HG03095 (cell line): Measurements from ENCODE around the gene SLC4A4.
"Not testable (repeated sequence)": the region's sequence is repeated elsewhere in the genome, so short reads cannot be mapped to it uniquely, and the experiment has no call there.

ENCODE experiments used
- ATAC-seq: cut with Tn5 transposase; IDR thresholded peaks from one replicate; pipeline ENCODE4 v1.9.1; 2021; ENCODE audit warnings: moderate library complexity; ENCODE audit not compliant: unreplicated experiment

The SLC4A4 gene

DNA sequence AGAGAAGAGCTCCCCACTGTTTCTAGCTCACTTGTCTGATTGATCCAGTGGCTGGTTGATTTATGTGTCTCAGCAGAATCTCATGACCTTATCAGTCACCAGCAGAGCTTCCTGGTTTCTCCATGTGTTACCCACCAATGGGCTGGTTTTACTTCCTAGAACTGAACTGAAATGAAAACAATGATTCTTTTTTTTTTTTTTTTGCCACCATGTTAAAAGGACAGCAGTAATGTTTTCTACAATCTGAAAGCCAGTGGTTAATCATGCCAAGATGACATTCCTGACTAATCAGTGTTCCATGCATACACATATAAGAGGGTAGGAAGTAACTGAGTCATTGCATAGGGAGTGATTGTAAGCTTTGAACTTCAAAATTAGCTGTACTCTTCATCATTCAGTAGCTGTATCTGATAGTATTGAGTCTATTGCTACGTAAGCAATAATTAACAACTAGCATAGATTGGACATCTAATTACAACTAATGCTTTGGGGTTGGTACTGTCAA, 67.7 kb downstream of the SLC4A4 start:
- no peak for ATAC-seq

DNA sequence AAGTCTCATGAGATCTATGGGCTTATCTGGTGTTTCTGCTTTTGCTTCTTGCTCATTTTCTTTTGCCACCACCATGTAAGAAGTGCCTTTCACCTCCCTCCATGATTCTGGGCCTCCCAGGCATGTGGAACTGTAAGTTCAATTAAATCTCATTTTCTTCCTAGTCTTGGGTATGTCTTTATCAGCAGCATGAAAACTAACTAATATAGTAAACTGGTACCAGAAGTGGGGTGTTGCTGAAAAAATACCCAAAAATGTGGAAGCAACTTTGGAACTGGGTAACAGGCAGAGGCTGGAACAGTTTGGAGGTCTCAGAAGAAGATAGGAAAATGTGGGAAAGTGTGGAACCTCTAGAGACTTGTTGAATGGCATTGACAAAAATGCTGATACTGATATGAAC, 70.1 kb downstream of the SLC4A4 start:
- ATAC-seq, result not testable (repeated sequence)

DNA sequence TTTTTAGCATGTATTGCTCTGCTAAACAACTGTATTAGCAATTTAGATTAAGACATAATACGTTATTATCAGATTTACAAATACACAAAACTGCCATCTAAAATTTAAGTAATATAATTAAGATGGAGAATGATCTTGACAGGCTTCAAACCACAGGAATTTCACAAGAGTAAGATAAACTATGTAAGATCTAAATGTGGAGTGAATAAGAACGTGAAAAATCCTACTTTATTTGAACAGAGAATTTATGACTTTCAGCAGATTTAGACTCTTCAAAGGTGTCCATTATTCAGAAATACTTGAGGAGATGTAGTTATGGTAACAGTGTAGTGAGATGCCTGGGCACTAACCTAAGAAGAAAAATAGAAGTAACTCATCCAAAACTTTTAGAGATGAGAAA, 73.2 kb downstream of the SLC4A4 start:
- ATAC-seq, result no peak

GRCh38 chr4:71415491-71415890, 76.7 kb downstream of the SLC4A4 start:
- no peak for ATAC-seq

DNA sequence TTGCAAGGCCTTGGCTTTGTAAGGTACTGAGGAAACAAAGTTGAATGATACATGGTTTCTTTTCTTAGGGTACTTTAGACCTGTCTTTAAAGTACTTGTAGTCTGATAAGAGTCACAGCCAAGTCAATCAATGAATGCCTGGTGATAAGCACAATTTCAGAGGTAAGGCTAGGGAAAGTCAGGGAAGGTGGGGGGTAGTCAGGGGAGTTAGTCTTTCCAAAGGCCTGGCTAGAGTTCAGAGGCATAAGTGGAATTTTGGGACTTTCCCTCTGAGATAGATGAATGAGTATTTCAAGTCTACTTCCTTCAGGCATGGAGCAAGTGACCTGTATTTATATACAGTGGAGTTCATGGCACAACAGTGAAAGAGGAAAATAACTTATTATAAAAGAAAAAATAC, 78.3 kb downstream of the SLC4A4 start:
- ATAC-seq, result no peak

DNA sequence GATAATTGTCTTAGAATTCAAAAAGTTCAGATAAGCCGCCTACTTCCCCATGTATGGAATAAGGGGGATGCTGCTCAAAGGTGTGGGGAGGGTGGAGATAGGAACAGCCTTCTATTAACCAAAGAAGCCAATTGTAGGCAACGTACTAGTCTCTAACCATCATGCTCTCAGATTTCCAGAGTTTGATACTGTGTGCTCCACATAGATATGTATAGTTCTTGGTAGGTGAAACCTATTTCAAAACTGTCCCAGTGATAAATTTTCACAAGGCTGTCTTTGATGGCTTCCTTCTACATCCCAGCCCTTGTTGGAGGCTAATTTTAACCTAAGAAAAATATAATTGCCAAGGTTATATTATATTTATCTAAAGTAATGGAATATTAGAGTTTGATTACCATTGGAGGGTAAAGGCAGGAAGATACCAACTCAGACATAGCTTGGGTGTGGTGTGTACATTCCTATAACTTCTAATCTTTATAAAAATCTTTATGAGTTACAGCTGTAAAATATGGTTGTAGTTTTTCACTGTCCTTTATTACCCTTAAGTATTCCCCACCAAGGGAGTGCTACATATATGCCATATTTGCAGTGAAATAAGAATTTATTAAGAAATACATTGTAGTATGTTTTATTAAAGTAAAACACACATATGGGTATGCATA, 87.7 kb downstream of the SLC4A4 start:
- no peak for ATAC-seq

GRCh38 chr4:71429106-71429505, 90.3 kb downstream of the SLC4A4 start:
- ATAC-seq, result no peak

GRCh38 chr4:71429962-71430361, 91.1 kb downstream of the SLC4A4 start:
- no peak for ATAC-seq

- ATAC-seq, result no peak
These were observed 91.8 kb downstream of the SLC4A4 start for GRCh38 chr4:71430609-71431008.

- no peak for ATAC-seq
These were observed 101.8 kb downstream of the SLC4A4 start for GRCh38 chr4:71440612-71441011.

GRCh38 chr4:71441186-71442169, 102.7 kb downstream of the SLC4A4 start:
- no peak for ATAC-seq

GRCh38 chr4:71442336-71442735, 103.5 kb downstream of the SLC4A4 start:
- ATAC-seq, result no peak

GRCh38 chr4:71444395-71444794, 105.6 kb downstream of the SLC4A4 start:
- no peak for ATAC-seq

- ATAC-seq, result no peak
These were observed 107.0 kb downstream of the SLC4A4 start for GRCh38 chr4:71445811-71446210.

DNA sequence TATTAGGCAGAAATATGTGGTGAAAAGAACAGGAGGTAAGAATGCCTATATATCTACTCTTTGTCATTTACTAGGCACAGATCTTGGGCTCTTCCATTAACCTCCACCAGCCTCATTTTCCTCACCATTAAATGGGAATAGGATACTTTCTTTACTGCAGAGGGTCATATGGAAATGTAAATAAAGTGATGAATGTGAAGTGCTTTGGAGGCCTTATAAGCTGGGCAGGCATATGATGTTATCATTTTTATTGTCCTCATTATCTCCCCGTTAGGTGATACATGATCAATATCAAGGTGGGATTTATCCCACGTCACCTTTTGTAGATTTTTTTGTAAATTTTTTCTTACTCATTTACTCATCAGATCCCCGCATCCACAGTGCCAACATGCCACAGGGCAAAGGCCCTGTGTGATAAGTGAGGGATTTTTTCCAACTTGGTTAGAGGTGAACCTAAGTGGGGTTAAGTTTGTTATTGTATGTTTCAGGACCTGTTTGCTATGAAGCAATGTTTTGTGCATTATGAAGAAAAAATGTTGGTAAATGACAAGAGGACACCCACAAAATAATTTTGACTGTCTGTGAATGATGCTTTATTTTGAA, 107.8 kb downstream of the SLC4A4 start:
- ATAC-seq, result no peak

DNA sequence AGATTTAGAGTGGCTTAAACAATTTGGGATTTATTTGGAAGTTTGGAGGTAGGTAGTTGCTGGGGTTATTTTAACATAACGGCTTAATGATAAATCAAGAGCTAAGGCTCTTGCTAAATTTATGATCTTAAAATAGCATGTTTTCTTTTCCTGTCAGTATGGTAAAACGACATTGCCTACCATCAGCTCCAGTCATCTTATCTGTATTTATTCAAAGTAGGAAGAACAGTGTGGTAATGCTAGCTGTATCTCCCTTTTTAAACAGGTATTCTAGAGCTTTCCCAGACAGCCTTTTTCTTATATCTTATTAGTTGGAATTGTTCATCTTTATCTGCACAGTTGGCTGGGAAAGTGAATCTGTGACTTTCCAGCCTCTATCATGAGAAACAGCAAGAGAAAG, 110.2 kb downstream of the SLC4A4 start:
- ATAC-seq, result no peak

- no peak for ATAC-seq
These were observed 111.1 kb downstream of the SLC4A4 start for GRCh38 chr4:71449878-71450277.

DNA sequence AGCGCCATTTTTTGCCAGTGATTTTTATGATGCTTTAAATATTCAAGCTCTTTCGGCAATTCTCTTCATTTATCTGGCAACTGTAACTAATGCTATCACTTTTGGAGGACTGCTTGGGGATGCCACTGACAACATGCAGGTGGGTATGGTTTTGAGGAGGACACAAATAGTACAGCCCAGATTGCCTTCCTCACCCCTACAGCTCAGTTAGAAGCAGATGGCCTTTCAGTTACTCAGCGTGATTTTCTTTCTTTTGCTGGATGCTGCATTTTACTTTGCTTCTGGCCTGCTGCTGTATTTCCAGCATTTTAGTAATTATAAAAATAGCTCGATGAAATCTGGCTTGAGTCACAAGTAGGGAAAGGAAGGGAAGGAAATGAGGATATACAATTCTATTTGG, 114.7 kb downstream of the SLC4A4 start:
- no peak for ATAC-seq

DNA sequence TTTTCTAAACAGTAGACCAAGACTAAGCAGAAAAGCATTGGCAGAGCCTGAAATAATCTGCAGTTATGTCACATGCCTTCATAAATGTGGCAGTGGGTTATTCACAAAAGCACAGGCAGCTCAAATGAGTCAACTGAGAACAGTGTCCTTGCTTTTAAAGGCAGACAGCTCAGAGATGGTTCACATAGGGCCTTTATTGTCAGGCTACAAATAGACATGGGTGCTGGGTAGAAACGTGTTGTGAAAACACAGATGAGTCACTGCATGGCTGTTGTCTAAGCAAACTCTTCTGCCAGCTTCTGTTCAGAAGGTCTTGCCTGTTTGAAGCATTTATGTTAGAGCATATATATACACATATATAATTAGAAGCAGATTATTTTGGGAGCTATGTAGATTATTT, 118.0 kb downstream of the SLC4A4 start:
- no peak for ATAC-seq

GRCh38 chr4:71460371-71460770, 121.6 kb downstream of the SLC4A4 start:
- ATAC-seq, result no peak

DNA sequence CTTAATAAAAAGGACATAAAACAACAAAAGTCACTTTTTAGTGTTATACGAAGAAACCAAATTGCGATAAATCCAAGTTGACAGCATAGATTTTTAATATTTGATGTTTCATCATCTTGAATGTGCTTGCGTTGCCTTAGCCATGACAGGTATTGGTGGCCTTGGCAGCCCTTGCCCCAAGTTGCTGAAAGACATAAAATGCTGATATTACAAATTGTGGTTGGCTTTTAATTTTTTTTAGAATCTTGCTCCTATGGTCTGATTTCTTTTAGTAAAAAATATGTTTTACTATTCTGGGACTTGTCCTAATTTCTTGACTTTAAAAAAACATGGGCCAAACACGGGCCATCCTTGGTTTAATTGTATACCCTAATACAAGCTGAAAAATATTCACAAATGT, 122.6 kb downstream of the SLC4A4 start:
- no peak for ATAC-seq

DNA sequence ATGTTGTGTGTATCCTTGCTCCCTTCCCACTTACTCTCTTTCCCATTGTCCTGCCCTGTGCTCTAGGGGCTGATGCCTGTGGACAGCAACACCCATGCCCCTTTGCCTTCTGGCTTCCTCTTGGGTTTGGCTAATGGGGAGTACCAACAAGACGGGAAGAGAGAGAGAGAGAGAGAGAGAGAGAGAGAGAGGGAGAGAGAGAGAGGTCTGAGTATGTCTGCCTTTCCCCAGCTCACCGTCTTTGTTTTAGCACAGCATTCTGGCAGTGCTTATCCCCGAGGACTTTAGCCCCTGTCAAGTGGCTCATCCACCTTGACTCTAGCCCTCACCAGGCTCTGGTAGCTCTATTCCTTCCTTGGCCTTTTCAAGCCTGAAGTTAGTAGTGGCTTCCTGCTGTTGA, 128.0 kb downstream of the SLC4A4 start:
- ATAC-seq, result no peak
